GM12878 (cell line): ENCODE data around the gene CDH4.

Experiments
- CHD2 ChIP-seq: IDR thresholded peaks from 2 replicates; pipeline ENCODE4 v1.6.1; 2011; ENCODE audit warnings: low read depth, low read length, improper control_type of control experiment, borderline replicate concordance
- POLR2A ChIP-seq: IDR thresholded peaks from 2 replicates; pipeline ENCODE4 v1.6.1; 2011; ENCODE audit warnings: low read depth, mild to moderate bottlenecking, low read length
- SMC3 ChIP-seq: IDR thresholded peaks from 2 replicates; pipeline ENCODE4 v1.6.1; 2011; ENCODE audit warnings: low read length, improper control_type of control experiment, borderline replicate concordance
- TF ChIP-seq, protein P1 (sequence below): IDR thresholded peaks from 2 replicates; pipeline ENCODE4 v1.6.1; 2012; ENCODE audit warnings: low read depth, low read length, improper control_type of control experiment

DNA sequence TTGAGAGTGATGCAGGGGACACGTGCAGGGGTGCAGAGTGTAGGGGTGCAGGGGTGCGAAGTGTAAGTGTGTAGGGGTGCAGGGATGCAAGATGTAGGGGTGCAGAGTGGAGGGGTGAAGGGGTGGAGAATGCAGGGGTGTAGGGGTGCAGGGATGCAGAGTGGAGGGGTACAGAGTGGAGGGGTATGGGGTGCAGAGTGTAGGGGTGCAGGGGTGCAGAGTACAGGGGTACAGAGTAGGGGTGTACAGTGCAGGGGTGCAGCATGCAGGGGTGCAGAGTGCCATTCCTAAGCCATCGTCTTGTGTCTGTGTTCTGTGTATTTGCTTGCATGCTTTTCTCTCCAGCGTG lies 468.3 kb downstream of the CDH4 start:
- TF ChIP-seq CHD2 (no peak), SMC3 (no peak), POLR2A (no peak)
- TF ChIP-seq, protein P1, sequence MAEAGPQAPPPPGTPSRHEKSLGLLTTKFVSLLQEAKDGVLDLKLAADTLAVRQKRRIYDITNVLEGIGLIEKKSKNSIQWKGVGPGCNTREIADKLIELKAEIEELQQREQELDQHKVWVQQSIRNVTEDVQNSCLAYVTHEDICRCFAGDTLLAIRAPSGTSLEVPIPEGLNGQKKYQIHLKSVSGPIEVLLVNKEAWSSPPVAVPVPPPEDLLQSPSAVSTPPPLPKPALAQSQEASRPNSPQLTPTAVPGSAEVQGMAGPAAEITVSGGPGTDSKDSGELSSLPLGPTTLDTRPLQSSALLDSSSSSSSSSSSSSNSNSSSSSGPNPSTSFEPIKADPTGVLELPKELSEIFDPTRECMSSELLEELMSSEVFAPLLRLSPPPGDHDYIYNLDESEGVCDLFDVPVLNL: no peak
